Measurements from ENCODE around the gene GP9.

DNA sequence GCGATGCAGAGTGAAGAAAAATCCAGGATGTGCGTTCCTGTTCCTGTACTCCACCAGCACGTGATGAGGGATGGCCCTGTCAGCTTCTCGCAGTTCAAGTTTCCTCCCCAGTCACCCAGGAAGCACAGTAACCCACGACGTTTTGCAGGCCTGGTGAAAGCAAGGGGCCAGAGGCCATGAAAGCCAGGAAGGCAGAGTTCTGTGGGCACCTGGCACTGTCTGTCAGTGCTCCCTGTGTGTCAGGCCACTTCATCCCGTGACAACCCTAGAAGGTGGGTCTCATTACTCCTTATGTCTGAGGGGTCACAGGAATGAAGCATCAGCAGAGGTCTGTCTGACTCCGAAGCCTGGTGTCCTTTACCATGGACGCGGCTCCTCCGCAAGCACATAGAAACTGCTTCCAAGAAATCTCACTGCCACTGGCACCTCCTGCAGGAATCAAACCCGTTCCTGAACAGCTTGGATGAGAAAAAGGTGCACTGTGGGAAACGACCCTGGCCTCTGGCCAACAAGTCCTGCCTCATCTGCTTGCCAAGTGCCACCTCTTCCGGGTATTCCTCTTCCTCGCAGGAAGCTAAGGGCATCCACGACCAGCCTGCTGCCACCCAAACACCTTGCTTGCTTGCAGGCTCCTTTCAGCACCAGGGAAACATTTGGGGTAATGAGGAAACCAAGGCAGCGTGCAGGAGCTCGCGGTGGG is 46.4 kb downstream of the GP9 start:
- TF ChIP-seq POLR2A (IDR thresholded peaks at IDR 0.05; ENCODE audit: low read length) (no peak), GATA1 (IDR thresholded peaks at IDR 0.05; ENCODE audit: low read depth, low read length) (no peak)
